Measurements from ENCODE around the gene OSBPL5.
A peak's percentile ranks its signal among the peaks of the same experiment; 100 is the strongest.

The OSBPL5 gene

DNA sequence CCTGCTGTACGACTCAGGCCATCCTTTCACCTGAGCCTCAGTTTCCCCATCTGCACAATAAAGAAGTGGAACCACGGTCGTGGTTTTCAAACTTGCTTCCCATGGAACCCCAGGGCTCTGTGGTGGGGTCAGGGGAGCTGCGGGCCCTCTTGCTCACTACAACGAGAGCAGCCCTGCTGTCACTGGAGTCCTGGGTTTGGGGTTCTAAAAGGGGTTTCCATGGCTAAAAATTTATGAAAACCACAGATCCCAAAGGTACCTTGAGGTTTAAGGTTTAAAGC lies 62.5 kb downstream of the OSBPL5 start:
- DNase-seq (ENCODE audit: low read depth, low spot score), result no peak

DNA sequence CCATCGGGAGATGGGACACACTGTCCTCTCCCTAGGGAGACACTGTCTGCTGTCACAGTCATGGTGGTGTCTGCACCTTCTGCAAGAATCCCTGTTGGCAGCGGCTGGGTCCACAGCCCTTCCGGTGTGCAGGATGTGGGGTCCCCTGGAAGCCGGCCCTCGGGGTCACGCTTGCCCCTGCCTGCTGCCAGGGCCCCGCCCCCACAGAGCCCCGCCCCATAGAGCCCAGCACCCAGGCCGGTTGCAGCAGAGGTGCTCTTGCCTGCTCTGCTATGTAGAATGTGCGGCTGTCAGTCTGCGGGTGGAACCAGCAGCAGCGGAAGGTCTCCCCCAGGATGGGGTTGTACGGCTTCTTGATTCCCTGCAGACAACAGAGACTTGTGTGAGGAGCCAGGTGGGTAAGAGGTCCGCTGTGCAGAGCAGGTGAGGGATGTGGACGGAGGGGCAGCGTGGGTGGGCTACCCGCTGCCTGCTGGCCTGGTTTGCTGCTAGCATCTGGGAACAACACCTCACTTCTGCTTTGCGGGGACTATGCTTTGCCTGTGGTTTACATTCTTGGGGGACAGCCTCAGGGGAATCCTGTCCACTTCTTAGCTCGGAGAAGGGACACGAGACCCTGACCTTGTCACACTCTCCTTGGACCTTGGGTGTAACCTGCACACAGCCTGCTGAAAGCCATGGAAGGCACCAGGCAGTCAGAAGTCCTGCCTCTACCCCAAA lies 63.0 kb downstream of the OSBPL5 start:
- no peak for DNase-seq (ENCODE audit: low read depth, low spot score)

DNA sequence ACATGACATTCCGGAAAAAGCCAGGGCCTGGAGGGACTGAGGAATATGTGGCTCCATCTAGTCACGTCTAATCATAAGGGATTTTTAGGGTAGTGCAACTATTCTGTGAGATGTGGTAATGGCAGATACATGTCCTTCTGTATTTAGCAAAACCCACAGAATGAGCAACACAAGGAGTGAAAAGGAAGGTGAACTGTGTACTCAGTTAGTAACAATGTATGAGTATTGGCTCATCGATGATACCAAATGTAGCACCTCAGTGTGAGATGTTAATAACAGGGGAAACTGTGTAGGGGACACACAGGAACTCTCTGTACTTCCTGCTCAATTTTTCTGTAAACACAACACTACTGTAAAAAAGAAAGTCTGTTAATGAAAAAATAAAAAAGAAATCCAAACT lies 65.9 kb downstream of the OSBPL5 start:
- DNase-seq (ENCODE audit: low read depth, low spot score), result no peak

DNA sequence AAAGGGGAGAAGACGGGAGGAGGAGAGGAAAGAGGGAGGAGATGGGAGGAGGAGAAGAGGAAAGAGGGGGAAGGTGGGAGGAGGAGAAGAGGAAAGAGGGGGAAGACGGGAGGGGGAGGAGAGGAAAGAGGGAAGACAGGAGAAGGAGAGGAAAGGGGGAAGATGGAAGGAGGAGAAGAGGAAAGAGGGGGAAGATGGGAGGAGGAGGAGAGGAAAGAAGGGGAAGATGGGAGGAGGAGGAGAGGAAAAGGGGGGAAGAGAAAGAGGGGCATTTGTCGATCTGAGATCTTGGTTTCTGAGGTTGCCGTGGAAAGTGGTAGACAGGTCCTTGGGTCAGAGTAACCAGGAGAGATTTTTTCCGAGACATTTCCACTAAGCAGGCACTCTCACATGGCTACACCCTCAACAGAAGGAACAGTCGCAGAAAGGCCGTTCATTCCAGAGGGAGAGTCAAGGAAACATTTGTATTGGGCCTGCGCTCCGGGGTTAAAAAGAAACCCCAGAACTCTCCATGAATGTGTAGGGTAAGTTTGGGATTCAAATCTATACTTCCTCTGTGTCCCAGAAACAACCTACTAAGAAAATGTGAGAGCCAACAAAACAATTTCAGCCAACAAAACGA lies 68.1 kb downstream of the OSBPL5 start:
- DNase-seq (ENCODE audit: low read depth, low spot score), result no peak

DNA sequence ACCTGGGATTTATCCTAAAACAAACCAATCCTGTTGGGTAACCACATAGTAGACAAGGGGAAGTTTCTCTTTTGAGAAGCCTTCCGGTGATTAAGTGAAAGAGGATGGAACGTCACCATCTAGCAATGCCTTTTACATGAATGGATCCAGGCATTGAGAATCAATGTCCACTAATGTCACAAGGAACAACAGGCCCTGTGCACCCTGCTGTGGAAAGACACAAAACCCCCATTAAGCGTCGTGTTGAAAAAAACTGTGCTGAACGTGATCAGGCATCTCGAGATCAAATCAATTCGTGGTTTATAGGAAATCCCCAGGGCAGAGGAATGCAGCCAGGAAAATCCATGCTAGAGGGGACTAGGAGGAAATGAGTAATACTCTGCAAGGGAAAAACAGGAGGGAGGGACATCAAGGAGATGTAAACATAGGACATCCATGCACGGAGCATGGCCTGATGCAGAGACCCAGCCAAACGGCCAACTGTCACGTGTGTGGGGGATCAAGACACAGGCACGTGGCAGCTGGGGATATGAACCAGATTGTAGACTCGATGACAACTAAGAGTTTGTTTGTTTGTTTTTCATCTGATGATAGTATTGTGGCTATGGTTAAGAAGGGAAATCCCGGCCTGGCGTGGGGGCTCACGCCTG lies 69.3 kb downstream of the OSBPL5 start:
- DNase-seq (ENCODE audit: low read depth, low spot score), result no peak

DNA sequence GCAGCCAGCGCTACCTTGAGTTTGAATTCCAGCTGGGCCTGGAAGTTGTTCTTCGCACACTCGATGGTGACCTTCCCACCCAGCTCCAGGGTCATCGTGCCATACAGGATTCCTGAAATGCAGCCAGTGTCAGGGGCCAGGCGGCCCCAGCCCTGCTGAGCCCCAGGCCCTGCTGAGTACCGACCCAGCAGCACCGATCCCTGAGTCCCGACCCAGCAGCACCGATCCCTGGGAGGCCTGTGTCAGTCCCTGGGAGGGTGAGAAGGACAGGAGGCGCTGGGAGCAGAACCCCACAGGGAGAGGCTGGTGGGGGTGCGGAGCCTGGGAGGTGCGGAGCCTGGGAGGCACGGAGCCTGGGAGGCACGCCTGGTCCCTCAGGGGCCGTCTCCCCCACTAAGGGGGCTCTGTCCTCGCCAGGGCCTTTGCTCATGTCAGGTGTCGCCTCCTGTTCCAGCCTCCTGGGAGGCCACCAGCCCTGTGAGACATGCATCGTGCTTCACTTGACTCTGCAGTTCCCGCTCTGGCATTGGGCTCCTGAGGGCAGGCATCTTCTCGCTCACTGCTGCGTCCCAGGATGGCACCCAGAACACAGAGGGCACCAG lies 70.8 kb downstream of the OSBPL5 start:
- DNase-seq (ENCODE audit: low read depth, low spot score), result no peak

DNA sequence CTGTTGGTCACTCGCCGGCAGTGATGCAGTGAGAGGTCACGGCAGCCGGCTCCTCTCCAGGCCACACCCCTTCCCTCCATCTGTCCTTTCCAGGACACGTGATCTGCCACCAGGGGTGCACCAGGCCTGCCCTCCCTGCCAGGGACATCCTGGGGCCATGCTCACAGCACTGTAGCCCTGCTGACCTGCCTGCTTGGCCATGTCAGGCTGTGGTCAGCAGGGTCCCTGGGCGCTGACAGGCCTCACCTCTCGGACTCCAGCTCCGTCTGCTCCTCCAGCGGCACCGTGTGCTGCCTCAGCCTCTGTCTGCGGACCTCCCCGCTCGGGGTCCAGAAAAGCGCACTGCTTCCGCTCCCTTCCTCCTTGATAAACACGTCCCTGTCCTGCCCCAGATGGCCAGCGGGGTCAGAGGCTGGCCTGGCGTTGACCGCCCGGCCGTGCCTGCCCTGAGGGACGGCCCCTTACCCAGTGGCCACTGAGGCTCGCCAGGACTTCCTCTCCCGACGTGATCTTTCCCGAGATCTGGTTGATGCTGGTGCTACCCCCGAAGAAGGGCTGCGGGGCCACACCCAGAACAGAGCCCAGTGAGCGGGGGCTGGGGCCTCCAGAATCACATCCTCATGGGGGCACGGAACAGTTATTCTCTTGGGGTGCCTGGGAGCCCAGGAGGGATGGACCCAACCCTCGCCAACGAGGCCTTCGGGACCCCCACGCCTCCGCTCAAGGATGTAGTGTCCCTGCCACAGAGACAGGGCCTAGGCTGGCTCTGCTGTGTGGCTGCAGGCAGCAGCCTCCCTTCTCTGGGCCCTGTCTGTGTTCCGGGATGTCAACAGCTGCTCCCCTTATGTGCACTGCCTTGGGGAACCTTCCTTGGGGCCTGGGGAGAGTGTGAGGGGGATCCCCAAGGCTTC lies 71.6 kb downstream of the OSBPL5 start:
- no peak for DNase-seq (ENCODE audit: low read depth, low spot score)

DNA sequence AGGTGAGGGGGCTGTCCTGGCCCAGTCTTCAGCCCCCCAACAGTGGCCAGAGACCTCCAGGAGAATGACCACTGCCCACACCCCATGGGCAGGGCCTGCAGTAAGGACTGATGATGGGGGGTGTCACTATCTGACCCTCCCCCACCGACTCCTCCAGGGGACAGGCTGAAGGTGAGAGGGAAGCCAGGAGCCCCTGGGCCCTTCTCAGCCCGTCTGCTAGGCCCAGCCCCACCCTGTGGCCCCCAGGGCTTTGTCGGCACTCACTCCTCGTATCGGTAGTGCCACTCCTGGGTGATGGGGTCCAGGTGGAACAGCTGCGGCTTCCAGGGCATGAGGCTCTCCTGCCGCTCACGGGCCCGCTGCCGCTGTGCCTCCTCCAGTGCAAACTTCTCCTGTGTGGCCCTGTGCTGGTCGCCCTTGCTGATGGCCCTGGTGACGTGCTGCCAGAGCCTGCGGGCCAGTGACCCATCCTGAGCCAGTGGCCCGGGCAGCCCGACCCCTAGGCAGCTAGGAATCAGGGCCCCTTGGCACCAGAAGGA lies 72.4 kb downstream of the OSBPL5 start:
- no peak for DNase-seq (ENCODE audit: low read depth, low spot score)

DNA sequence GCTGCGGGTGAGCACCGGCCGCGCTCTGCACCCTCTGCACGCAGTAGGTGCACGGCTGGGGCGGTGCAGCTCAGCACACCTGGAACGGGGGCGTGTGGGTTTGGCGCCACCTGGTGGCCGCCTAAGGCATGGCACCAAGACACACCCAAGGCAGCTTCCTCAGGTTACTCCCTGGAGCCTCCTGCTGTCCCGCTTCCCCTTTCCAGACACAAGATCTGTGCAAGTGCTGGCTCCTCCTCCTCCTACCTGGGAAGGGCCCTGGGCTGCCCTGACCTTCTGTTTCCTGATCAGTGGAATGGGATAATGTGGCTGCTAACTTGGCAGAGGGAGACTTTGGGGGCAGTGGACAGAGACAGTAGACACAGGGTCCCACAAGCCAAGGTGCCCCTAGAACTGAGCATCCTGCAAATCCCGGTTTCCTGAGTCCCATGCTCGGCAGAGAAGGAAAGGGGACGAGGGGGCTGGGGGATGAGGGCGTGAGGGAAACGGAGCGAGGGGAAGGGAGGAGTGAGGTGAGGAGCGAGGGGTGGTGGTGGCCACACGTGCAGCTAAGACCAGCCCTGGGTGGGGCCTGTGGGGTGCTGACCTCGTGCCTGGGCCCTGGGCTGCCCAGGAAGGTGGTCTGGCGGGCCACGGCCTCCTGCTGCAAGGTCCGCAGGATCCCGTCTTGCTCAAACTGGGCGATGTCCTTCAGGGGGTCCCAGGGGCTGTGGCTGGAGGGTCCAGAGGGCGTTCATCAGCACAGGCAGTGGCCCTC lies 73.1 kb downstream of the OSBPL5 start:
- DNase-seq (ENCODE audit: low read depth, low spot score), result peak; percentile 69

DNA sequence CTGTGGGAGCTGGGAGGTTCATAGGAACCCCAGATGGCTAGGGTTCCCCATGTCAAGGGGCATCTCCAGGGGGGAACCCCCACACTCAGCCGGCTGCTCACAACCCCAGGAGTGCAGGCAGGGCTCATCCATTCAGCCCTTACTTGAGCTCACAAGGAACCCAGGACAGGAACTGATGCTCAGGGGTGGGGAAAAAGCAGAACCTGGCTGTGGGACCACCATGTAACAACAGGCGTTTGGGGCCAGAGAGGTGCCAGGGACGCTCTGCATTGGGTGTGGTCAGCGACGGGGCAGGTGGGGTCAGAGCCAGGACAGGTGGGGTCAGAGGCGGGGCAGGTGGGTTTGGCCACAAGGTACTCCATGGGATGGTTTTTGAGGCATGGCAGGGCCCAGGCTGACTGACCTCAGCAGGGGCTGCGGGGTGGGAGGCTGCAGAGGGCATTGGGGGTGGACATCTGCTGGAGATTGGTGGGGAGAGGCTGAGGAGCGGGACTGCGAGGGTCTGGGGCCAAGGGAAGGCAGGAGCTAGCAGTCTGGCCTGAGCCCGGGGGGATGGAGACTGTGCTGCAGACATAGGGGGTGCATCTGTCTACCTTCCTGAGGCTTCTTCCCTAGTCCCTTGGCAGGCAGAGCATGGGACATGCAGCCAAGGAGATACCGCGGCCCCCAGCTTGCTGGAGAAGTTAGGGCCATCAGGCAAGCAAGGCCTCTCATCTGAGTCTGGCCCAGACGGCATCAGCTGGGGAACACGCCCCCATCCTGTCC lies 73.8 kb downstream of the OSBPL5 start:
- no peak for DNase-seq (ENCODE audit: low read depth, low spot score)

DNA sequence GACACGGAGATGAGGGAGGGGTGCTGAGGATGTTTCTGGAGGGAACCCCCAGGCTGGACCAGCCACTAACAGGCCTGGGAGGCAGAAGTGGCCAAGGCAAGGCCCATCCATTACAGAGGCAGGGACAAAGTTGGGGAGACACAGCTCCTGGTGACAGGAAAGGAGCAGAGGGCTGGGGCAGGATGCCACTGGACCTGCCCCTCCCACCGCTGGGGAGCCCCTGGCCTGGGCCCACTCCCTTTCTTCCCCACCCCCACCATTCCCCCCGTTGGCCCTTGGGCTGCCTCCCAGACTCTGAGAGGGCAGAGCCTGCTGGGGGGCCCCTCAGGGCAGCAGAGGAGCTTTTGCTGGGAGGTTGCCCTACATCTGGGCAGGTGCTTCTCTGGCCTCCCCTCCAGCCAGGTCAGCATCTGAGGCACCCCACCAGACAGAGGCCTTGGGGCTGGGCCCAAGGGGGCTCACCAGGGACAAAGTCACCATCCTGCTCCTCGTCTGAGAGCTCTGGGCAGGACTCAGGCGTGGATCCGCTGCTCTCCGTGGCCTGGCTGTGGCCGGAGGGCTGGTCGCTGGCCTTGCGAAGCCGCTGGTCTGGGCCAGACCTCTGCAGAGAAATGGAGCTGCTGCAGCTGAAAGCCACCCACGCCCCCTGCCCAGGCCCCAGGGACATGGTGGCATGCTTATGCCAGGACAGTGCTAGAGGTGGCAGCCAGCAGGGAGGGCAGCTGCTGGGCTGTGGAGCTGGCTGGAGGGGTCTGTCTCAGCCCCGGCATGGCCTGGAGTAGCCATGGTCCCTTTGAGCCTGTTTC lies 74.8 kb downstream of the OSBPL5 start:
- no peak for DNase-seq (ENCODE audit: low read depth, low spot score)

DNA sequence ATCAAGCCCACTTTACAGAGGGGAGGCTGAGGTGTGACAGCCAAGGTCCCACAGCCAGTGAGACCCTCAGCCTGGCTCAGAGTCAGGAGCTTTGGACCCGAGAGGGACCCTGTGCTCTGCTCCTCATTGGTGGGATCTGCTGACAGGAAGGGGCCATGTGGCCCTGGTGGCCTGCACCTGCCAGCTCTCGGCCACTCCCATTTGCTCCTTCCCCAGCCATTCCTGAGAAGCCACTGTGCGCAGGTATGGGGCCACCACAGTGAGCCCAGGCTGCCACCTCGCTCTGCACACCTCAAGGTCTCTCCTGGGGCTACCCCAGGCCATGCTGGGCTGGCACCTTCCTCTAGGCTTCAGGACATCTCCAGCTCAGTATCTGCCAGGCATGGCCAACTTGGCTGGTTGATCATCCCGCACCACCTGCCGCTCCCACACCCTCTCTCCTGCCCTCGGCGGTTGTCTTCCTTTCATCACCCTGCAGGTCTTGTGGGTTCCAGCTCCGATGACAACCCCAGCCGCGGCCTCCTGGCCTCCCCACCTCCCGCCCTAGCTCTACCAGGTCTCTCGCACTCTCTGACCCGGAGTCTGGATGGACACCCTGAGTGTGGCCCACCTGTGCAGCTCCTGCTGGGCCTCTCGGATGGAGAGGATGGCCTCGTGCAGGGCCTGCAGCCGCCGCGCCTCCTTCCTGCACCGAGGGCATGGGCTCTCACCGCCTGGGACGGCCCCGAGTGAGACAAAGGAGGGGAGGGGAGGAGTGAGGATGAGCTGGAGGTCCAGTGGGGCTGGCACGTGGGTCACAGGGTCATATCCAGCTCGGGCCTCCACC lies 75.7 kb downstream of the OSBPL5 start:
- DNase-seq (ENCODE audit: low read depth, low spot score), result no peak

DNA sequence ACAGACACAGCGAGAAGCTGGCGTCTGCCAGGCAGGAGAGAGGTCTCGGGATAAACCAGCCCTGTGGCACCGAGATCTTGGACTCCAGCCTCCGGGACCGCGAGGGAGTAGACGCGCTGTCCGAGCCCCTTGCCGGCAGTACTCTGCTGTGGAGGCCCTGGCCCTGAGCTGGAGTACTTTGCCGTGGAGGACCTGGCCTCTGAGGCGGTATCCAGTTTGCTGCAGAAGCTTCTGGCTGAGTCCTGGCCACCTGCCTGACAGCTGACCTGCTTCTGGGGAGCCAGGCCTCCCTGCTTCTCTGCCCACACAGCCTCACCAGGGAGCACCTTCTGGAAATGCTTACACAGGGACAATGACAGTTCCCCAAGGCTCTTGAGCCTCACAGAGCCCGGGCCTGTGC lies 76.3 kb downstream of the OSBPL5 start:
- no peak for DNase-seq (ENCODE audit: low read depth, low spot score)

DNA sequence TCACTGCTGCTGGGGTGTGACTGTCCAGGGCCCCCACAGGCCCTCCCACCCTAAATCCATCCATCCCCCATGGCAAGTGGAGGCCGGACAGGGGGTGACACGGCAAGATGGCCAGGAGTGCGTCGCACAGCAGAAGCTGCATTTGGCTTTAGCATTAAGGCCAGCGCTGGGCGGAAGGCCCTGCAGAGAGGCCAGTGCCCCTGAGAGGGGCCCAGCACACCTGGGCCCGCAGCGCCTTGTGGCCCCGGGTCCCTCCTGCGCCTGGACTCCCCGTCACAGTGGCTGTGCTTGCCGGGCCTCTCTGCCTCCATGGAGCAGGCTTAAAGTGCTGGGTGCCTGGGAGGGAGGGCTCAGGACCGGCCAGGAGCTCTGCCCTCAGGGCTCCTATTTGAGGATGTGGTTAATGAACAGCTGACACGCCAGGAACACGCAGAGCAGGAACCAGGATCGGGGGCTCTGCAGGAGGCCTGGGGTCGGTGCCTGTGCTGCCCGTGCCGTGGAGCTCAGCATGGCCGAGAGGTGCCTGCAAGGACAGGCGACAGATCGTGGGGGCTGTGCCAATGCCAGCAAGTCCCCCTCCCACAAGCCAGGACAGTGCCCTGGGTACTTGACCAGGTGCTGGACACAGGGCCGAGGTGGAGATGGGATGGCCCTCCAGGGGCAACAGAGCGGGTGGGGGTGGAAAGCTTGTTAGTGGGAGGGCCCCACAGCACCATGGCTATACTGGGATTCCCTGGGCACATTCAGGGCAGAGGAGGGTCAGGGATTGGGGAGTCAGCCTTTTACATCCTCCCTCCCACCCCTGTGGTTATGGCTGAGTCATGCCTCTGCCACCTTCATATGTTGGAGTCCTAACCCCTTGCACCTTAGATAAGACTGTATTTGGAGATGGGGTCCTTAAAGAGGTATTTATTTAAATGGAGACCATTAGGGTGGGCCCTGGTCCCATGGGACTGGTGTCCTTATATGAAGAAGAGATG lies 77.0 kb downstream of the OSBPL5 start:
- DNase-seq (ENCODE audit: low read depth, low spot score), result no peak

DNA sequence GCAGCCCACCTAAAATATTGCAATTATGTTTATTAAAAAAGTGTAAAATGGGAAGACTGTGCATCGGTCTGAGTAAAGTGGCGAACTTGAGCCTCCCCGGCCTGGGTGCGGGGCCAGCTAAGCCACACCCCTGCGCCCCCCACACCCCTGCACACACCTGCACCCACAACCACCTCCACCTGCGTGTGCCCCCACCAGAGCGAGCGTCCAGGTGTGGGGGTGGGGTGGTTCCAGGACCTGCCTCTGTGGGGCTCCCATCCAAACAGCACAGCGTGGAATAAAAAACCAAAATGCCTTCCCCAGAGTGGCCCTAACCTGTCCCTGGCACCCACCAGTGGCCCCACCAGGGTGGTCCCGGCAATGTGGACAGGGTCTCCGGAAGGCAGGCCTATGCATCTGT lies 77.7 kb downstream of the OSBPL5 start:
- DNase-seq (ENCODE audit: low read depth, low spot score), result no peak

DNA sequence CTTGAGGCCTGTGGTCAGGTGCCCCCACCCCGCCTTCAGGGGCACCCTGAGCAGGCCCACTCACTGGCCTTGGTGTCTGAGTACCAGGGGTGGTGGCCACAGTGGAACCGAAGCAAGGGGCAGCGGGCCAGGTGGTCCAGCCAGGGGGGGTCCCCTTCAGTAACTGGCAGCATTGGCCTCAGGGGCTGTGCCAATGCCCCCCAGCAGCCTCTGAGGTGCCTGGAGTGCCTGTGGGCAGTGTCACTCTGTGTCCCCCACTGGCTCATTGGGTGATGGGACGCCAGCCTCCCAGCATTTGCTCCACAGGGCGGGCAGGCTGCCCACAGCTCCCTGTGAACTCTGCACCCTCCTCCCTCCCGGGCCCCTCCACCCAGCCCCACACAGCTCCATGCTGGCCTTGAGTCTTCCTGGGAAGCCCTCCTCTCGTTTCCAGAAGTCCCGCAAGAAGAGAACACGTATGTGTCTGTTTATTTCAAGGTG lies 78.4 kb downstream of the OSBPL5 start:
- no peak for DNase-seq (ENCODE audit: low read depth, low spot score)

DNA sequence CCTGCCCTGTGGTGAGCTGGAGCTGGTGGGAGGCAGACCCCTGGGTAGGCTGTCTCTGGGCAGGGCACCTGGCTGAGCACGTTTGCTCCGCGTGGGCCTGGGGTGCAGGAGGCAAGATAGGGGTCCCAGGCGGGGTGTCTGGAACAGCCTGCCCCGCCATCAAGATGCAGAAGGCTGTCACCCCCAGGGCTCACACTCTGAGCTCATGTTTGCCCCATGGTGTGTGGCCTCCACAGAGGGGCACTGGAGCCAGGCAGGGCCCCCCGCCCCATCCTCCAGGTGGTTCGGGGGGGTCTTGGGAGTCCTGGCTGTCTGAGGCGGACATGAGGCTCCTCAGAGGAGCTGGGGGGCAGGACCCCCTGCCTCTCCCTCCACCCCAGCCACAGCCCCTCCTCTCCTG lies 79.0 kb downstream of the OSBPL5 start:
- no peak for DNase-seq (ENCODE audit: low read depth, low spot score)

Data from iPS DF 19.7 (cell line).